LHCN-M2 (cell line): ENCODE results near the gene RIMKLA. TPM values are rescaled to one million over a fixed set of nuclear protein-coding genes. Genes with fewer than 3 reads are reported as not detected.

Experiments
- DNase-seq: peaks from one replicate; pipeline ENCODE4 v3.0.0-alpha.2; 2012; ENCODE audit warnings: low read depth
- total RNA-seq: library from RNA; depleted of rRNA; stranded (reverse); fragments of >200 nt; gene quantifications from 2 replicates; pipeline ENCODE4 v1.2.3, GENCODE V29; 2014

The RIMKLA gene
- total RNA-seq, 1 experiment from 2014 or later = not detected

DNA sequence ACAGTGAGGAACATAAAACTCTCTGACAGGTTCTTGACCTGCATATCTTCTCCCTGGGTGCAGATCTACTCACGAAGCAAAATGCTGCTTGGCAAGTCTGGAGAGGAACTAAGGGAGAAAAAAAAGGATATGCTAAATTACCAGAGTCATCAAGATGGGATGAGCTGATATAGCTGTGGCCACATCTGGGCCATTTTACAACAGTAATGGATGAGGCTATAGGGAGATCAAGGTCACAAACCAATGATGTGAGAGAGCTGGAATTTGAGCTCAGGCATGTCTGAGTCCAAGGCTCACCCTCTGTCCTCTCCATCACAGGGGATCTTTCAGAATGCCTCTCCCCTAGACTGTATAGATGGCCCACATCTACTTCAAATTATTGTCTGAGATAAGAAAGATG lies 49.0 kb downstream of the RIMKLA start:
- DNase-seq = no peak

DNA sequence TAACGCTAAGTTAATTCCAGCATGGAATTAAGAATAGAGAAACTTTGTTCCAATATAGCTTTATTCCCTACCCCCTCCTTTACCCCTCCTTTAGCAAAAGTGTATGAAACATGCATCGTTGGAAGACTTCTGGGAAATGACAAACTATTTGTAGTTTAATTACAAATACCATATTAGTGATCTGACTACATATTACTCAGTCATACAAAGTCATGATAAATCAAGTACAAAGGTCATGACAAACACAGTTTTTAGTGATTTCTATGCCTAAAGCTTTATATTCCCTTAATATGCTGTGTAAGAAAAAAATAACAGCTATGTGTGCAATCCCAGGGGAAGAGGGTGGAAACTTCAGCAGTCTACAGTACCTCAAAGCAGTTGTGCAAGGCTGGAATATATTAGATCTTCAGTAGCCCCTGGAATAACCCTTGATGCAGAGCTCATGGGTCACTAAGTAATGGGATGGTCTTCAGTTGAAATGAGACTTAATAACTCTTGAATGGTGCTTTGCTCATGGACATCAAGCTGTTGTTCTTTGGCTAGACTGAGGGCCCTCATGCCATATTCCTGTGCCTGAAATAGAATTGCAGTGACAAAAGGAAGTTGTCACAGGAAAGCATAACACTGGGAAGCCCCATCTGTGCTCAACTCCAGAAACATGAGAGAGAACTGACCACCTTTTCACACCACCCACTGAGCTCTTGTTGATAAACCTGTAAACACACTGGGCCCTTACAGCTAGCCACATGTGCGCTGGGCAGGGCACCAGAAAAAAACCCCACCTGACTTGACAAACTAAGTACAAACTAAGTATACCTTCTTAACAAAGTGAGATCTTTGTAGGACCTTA lies 49.9 kb downstream of the RIMKLA start:
- no peak for DNase-seq

DNA sequence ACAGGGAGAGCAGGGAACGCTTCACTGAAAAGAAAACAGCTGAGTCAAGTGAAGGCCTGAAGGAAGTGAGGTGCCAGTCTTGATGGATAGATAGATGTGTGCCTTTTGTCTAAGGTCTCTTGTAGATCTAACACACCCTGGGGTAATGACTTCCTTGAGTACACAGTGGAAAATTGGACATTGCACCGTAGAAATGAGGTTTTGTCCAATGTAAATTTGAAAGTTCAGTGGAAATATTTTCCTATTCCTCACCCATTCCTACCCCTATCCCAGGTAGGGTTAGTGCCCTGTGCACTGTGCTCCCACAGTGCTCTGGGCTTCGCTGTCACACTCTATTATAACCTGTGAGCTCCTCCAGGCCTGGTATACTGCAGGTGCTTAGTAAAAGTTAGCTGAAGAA lies 50.9 kb downstream of the RIMKLA start:
- no peak for DNase-seq

DNA sequence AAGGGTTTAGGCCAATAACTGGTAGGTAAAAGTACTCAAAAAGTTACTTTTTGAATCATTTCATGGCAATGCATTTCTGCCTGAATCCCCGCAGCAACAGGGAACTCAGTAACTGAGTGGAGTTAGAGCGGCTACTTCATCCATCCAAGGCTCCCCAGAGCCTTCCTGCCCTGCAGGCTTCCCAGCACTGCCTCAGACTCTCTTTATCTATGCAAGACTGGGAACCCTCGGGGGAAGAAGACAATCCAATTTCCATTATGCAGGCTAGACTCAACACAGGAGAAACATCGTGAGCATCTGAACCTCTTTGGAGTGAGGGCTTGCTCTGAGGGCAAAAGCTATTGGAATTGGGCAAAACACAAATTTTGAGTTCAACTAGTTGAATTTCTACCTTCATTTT lies 52.1 kb downstream of the RIMKLA start:
- DNase-seq = no peak

DNA sequence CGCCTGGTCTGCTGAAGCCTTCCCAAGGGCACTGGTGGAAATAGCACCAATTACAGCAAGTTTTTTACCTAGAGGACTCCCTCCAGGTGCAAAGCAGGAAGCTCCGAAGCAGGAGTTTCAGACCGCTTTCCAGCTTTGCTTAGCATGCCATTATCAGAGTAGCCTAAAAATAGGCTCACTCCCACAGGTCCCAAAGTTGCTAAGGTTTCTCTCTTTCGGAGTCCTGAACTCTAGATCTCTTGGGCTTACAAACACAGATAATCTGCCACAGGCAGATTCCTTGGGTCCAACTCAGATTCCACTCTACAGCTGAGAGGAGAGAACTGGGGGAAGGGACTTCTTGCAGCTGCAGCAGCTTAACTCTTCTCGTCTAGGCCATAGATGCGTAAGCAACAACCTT lies 52.8 kb downstream of the RIMKLA start:
- no peak for DNase-seq

DNA sequence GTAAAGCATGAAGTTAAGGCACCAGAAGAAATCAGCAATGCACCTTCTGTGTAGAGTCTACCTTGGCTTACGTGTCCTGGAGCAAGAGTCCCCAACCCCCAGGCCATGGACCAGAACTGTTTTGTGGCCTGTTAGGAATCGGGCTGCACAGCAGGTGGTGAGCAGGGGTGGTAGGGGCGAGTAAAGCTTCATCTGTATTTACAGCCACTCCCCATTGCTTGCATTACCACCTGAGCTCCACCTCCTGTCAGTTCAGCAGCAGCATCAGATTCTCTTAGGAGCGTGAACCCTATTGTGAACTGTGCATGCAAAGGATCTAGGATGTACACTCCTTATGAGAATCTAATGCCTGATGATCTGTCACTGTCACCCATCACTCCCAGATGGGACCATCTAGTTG lies 53.7 kb downstream of the RIMKLA start:
- no peak for DNase-seq

DNA sequence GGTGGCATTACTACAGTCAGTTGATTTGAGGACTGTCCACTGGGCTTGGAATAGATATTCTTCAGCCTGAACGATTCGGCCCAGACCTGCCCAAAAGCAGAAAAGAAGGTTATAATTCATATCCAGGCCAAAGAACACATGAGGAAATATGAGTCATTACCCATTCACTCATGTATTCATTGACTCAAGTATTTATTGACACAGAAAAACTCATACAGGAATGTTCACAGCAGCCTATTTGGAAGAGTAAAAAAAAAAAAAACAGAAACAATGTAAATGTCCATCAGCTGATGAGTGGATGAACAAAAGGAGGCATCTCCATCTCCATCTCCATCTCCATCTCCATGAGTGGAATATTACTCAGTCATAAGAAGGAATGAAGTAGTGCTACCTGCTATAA lies 59.3 kb downstream of the RIMKLA start:
- DNase-seq = peak; percentile 70

DNA sequence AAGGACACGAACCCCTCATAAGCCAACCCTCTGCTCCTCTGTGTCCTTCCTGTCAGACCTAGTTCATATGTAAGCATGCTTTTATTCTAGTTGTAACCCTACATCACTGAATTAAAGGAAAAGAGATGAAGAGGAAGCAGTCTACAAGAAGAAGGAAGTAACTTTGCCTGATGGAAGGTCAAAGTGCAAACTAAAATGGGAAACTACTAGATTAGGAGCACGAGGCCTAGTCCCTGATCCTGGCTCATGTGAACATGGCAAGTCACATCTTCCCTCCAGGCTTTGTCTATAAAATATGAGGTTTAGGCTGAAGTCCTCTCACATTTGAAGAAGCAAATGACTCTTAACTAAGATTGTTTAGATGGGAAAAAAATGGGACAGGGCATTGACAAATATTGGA lies 62.1 kb downstream of the RIMKLA start:
- DNase-seq = no peak

DNA sequence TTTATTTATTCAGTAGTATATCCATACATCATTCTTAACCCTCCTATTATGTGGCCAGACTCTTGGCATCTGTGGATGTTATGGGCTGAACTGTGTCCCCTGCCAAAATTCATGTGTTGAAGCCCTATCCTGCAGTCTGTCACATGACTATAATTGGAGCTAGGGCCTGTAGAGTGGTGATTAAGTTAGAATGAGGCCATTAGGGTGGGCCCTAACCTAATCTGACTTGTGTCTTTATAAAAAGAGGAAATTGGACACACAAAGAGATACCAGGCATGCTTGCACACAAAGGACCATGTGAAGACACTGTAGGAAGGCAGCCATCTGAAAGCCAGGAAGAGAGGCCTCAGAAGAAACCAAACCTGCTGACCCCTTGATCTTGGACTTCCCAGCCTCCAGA lies 68.7 kb downstream of the RIMKLA start:
- DNase-seq = no peak

DNA sequence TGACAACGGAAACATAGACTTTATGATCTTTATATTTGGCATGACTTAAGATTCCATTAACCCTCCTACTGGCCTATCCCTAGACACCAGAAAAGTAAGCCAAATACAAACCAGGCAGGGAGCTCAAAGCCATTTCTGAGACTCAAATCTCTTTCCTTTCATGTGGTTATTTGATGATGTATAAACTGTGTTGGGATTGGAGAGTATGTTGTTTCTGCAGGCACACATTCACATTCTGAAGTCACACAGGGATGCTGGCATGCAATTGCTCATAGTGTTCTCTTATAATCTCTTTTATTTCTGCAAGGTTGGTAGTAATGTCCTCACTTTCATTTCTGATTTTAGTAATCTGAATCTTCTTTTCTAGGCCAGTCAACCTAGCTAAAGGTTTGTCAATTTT lies 69.5 kb downstream of the RIMKLA start:
- no peak for DNase-seq

DNA sequence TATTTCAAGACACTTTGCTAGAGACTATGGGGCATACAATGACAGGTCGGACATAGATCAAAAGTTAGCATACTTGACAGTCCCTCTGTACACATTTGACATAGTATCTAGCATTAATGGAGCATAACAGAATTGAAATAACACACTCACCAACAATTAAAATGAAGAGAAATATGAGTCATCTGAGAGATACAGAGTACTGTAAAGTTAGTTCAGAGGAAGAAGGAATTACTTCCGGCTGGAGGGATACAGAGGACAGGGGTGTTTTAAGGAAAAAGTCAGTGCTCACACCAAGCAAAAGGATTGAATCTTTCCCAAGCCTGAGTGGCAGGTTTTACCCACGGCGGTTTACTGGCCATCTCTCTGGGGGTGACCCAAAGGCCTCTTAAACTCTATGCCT lies 72.8 kb downstream of the RIMKLA start:
- DNase-seq = no peak

DNA sequence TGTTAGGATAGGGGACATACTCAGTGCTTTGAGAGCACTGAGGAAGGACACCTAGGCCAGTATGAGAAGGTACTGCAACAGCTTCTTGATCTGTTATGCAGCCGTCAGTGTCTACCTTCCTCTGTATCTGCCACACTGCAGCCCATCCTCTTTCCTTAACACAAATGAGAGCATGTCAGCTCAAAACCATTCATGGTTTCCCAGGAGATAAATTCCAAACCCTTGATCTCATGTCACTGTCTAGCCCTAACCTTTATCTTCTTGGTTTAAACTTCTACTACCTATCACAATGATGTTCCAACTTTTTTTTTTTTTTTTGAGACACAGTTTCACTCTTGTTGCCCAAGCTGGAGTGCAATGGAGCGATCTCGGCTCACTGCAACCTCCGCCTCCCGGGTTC lies 73.8 kb downstream of the RIMKLA start:
- no peak for DNase-seq

DNA sequence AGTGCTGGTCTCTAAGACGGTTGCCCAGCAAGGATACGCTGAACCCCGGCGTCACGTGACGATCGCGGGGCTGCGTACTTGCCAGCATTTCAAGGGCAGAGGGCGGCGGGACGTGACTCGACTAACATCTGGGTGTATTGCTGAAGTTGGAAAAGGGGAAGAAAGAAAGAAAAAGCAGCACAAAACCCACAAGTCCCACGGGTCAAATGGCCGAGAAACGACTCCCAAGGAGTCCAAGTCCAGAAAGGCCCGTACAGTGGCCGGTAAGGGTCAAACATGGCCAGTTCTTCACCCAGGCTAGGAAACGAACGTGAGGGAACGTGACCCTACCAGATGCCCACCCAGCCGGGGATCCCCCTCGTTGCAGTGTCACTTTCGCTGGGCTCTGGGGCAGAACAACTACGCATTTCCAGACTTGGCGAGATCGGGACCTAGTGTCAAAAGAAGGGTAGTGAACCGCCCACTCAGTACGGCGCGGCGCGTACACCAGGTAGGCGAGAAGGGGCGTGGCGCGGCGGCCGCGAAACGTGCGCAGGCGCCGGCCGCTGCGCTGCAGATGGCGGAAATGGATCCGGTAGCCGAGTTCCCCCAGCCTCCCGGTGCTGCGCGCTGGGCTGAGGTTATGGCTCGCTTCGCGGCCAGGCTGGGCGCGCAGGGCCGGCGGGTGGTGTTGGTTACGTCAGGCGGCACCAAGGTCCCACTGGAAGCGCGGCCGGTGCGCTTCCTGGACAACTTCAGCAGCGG lies 75.6 kb downstream of the RIMKLA start, which contains the start of the genes PPCS and ZMYND12:
PPCS (plus strand) TSS at position 534 of the 744 bp plus-strand sequence; CDS start at position 557, 23 bp downstream.
ZMYND12 (minus strand) TSS at position 13 of the 744 bp plus-strand sequence. CDS start 25 bp downstream, outside the sequence.
- peak; percentile 83 for DNase-seq

DNA sequence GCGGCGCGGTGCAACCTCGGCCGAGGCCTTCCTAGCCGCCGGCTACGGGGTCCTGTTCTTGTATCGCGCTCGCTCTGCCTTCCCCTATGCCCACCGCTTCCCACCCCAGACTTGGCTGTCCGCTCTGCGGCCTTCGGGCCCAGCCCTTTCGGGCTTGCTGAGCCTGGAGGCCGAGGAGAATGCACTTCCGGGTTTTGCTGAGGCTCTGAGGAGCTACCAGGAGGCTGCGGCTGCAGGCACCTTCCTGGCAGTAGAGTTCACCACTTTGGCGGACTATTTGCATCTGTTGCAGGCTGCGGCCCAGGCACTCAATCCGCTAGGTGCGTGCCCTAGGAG lies 76.1 kb downstream of the RIMKLA start:
- DNase-seq = peak; percentile 48

DNA sequence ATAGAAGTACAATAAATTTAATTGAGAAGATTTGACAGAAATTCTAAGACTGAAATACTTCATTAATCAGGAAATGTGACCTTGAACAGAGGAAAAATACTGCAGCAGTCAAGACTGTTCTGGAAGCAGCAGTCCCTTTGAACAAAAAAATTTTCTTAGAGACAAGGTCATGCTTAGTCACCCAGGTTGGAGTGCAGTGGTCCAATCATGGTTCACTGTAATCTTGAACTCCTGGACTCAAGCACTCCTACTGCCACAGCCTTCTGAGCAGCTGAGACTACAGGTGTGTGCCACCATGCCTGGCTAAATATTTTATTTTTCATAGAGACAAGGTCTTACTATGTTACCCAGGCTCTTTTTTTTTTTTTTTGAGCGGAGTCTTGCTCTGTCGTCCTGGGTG lies 80.6 kb downstream of the RIMKLA start:
- no peak for DNase-seq

DNA sequence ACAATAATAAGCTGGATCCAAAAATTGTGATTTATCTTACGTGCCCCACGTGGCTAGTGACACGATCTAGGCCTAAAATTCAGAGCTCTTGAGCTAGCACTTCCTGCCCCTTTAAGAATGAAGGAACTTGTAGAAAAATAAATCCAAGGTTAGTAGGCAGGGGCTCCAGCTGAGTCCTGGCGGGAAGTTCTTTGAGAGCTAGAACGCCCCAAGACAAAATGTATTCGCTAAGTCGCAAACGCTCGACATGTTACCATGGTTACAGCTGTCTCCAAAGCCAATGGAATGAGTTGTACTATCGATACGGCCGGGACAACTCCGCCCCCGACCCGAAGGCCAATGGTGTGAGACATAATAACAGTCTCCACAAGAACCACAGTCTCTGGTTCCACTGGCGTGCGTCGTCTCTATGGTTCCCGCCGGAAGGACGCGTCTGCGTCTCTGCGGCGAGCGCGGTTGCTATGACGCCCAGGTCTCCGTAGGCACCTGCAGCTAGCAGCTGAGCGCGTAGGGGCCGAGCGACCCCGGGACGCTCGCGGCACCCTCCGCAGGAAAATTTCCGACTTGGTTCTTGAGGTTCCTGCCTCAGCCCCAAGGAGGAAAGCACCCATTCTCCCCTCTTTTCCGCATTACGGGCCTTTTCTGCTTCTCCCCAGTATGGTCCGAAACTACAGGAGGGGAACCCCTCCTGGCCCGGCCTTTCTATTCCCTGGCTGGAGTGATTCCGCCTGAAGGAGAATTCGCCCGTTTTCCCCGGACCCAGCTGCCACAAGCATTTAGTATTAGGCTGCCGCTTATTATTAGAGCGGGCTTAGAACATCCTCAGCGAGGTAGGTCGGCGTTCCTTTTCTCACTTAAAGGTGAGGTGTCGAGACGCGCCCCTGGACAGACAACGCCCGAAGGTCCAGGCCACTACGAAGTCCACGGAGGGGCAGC lies 82.5 kb downstream of the RIMKLA start, which contains the start of gene CCDC30:
CCDC30 (plus strand) TSS at position 459 of the 936 bp plus-strand sequence. CDS start 17,266 bp downstream, outside the sequence.
- DNase-seq = peak; percentile 98

DNA sequence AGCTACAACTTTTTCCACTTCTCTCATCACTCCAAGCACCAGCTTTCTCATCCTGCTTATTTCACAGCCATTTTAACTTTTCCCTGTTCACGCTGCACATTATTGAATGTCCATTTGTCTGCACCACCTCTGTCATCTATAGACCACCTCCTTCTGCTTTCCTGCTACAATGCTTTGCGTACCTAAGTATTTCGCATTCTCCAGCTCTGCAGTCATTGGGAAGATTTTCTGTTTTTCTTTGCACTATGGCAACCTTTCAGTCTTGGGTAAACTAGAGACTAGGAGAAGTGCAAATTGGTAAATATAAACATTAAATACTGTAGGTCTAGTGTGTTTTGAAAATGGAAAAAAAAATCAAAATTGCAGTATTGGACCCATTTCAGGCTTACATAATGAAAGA lies 83.3 kb downstream of the RIMKLA start:
- no peak for DNase-seq

DNA sequence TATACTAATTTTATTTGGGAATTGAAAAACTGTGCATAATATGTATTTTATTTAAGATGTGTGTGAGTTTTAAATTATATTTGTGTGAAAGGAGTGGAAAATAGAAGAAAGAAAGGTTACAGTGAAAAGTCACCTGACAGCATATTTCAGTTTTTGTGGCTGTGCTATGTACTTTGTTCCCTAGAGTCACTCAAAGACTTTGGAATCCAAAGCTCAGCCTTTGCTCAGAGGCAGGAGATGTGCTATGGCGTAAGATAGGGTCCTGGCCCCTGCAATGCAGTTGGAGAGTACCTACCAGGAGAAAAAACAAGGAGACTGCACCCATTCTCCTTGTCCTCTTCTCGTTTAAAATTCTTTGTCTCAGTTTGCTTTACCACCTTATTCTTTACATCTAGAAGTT lies 85.4 kb downstream of the RIMKLA start:
- no peak for DNase-seq

DNA sequence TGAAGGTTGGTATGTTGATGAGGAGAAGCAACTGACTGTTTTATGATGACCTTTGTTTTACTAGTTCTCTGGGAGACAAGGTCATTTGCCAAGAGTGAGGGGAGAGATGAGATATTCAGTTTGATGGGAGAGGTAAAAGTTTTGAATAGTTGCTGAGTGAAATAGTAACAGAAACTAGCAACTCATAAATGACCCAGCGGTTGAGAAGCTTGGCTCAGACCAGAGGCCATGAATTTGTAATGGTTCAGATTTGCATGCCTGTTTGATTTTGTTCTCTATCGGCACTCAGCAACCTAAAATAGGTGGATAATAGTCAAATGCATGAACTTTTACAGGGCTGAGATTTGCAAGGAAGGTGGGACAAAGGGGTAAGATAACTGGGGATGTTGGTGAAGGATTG lies 89.1 kb downstream of the RIMKLA start:
- DNase-seq = no peak
